Gastroesophageal sphincter (tissue), 3 donors: ENCODE results near the gene UBE2V1.

Source experiments
- EP300 ChIP-seq: sonication (generic); formaldehyde crosslinking; IDR thresholded peaks from one replicate; pipeline ENCODE4 v1.6.1; 2017; ENCODE audit warnings: antibody characterized with exemption, mild to moderate bottlenecking
- POLR2A ChIP-seq, 2 donors: fragments of 450-650 bp; IDR thresholded peaks; one replicate each; pipeline ENCODE4 v1.6.1; 2017; ENCODE audit warnings: antibody characterized with exemption in 2 of 2, mild to moderate bottlenecking in 2 of 2, moderate library complexity in 1 of 2
- TF ChIP-seq, protein P1 (sequence below), 4 experiments: fragments of 200-600 bp in 2 of 4; fragments of 450-650 bp in 2 of 4; sonication (generic) in 1 of 4; IDR thresholded peaks; one replicate each; pipeline ENCODE4 v1.5.1; 2017 to 2019; ENCODE audit warnings: antibody characterized with exemption in 4 of 4, mild to moderate bottlenecking in 2 of 4, moderate library complexity in 2 of 4

DNA sequence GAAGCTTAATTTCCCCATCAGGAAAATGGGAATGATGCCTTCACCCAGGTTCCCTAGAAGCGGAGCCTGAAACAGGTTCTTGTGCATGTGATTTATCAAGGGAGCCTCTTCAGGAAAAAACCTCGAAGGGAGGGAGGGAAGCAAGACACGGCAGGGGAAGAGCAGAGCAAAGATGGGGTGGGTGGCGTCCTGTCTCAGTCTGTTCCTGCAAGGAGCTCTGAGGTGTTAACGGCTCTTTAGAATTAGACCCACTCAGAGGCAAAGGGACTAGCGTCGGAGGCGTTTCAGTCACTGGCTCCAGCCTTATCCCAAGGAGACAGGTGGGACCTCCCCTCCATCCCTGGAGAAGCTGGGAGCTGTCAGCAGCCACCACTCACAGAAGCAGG, 15.6 kb upstream of the UBE2V1 start:
- TF ChIP-seq, protein P1, sequence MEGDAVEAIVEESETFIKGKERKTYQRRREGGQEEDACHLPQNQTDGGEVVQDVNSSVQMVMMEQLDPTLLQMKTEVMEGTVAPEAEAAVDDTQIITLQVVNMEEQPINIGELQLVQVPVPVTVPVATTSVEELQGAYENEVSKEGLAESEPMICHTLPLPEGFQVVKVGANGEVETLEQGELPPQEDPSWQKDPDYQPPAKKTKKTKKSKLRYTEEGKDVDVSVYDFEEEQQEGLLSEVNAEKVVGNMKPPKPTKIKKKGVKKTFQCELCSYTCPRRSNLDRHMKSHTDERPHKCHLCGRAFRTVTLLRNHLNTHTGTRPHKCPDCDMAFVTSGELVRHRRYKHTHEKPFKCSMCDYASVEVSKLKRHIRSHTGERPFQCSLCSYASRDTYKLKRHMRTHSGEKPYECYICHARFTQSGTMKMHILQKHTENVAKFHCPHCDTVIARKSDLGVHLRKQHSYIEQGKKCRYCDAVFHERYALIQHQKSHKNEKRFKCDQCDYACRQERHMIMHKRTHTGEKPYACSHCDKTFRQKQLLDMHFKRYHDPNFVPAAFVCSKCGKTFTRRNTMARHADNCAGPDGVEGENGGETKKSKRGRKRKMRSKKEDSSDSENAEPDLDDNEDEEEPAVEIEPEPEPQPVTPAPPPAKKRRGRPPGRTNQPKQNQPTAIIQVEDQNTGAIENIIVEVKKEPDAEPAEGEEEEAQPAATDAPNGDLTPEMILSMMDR (IDR thresholded peaks at IDR 0.05), result no peak
- TF ChIP-seq POLR2A (IDR thresholded peaks at IDR 0.05), result no peak
- TF ChIP-seq EP300, result no peak
